Astrocyte of the cerebellum (primary cell): ENCODE results near the gene EIF4G2.

ENCODE experiments used
- DNase-seq: peaks from one replicate; pipeline ENCODE4 v3.0.0-alpha.2; 2011; ENCODE audit warnings: low read depth
- H3K4me3 ChIP-seq: 2 replicates; pipeline ENCODE4 v1.5.1; 2011; ENCODE audit warnings: mild to moderate bottlenecking, low read depth, low read length, moderate library complexity
- CTCF ChIP-seq: IDR thresholded peaks from 2 replicates; pipeline ENCODE4 v1.5.1; 2012; ENCODE audit warnings: low read length, low read depth, moderate library complexity, mild to moderate bottlenecking; ENCODE audit errors: missing control alignments
- in situ Hi-C: cut with HindIII; loops from 2 replicates; pipeline ENCODE4 v1.10.0; 2017; ENCODE audit warnings: low sequenced_read_pairs

The EIF4G2 gene

DNA sequence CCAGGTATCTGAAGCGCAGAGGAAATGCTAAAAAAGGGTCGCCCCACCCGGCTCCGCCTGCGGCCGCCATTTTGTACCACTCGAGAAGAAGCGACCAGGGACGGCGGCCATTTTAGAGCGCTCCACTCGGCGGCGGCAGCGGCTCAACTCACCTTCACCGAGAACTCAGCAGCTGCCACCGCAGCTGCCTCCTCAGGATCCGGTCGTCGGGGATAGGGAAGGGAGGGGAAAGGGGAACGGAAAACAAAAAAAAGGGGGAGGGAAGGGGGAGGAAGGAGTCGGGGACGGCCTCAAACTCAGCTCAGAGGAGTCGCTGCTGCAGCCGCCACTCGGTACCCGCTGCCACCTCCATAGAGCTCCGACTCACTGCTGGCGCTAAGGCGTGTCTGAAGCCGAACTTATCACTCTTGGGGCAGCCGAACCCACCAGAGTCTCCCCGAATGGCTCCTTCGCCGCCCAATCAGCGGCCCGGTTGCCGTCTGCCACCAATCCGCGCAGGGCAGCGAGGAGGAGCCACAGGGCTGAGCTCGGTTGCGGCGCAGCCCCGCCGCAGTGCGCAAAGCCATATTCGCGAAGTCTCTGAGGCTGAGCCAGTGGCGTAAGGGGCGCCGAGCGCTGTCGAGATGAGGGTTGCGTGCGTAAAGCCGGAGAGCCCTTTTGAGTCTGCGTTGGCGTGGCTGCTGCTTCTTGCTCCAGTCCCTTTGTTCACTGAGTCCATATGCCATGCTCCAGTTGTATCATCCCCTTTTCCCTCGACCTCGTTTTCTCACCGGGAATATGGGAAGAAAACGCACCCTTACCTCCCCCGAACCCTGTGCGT is at the start of gene EIF4G2:
Gene EIF4G2, minus strand, starts transcription at position 374 of the 820 bp plus-strand sequence.
- DNase-seq: peak; percentile 95
- no peak for TF ChIP-seq CTCF
- in situ Hi-C loops: no loop called here
- peak within 1 kb of the TSS; percentile 81 for H3K4me3 ChIP-seq

- in situ Hi-C loops: no loop called here
Measured at GRCh38 chr11:10857709-10858438, 49.1 kb upstream of the EIF4G2 start, which contains the start of gene ZBED5. Gene ZBED5, minus strand, starts transcription at chr11:10858053. Its CDS starts 3,108 bp downstream, at chr11:10854945.

GRCh38 chr11:10857459-10857708 is 48.7 kb upstream of the EIF4G2 start:
- DNase-seq: no peak
- in situ Hi-C loops: no loop called here
- no peak for TF ChIP-seq CTCF
- H3K4me3 ChIP-seq: peak overlapping the region; percentile 97

More at GRCh38 chr11:10857709-10858438, 49.1 kb upstream of the EIF4G2 start, which contains the start of gene ZBED5:
- no peak for TF ChIP-seq CTCF
- peak within 1 kb of the TSS; percentile 97 for H3K4me3 ChIP-seq
- peak; percentile 93 for DNase-seq

DNA sequence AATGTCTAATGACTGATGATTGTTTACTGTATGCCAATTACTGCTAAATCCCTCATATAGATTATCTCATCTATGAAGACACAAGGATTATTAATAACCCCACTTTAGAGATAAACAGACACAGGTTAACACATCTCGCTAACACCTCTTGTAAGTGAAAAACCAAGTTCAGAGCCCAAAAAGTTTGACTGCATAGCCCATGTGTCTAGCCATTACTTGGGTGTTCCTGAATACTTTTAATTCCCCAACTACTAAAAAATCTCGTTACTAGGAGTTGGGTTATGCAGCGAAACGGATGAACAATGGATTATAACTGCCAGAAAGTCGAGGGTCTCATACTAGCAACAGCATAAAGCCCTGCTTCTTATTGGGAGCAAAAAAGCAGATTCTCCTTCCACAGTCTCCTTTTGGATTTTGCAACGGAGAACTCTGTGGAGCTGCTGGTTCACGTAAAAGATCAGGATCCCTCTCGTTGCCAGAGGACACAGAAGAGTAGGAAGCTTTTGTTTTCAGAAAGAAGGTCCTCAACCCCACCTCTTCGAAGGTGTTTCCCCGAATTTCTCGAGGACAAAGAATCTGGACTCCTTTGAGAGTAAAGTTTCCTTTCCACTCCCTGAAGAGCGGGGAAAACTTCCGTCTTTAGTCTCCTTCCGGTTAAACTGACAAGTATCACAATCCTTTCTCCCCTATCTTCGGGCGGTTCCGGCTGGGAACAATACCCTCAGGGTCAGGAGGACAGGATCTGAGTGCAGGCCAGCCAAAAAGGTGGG is 48.1 kb upstream of the EIF4G2 start:
- no peak for DNase-seq
- no peak for TF ChIP-seq CTCF
- H3K4me3 ChIP-seq: peak overlapping the region; percentile 97
- in situ Hi-C loops: no loop called here

- in situ Hi-C loops: no loop called here
- H3K4me3 ChIP-seq: no peak overlapping the region
- TF ChIP-seq CTCF: no peak
- no peak for DNase-seq
Measured at GRCh38 chr11:10855295-10855694, 46.6 kb upstream of the EIF4G2 start.
